Spleen (tissue), 3 donors: ENCODE data around the gene JCHAIN.

ENCODE experiments used
- POLR2A ChIP-seq, 3 donors: fragments of 450-650 bp; IDR thresholded peaks; one replicate each; pipeline ENCODE4 v1.5.1; 2017; ENCODE audit warnings: antibody characterized with exemption in 3 of 3, mild to moderate bottlenecking in 1 of 3
- POLR2AphosphoS5 ChIP-seq, 3 donors: sonication (generic); formaldehyde crosslinking; IDR thresholded peaks; one replicate each; pipeline ENCODE4 v1.5.1; 2017; ENCODE audit warnings: antibody characterized with exemption in 3 of 3

DNA sequence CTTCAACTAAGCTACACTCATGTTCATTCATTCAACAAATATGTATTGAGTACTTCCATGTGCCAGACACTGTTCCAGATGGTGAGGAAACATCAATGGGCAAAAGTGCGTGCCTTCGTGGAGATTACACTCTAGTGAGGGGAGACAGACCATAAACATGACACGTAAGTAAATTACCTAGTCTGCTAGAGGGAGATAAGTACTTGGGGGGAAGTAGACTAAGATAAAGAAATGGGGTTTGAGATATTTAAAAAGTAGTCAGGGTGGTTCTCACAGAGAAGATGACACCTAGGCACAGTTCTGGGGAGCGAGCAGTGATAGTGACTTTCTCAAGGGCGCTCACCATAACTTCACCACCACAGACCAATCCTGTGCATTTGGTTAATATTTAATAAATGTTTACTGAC lies 11.7 kb downstream of the JCHAIN start:
- TF ChIP-seq POLR2AphosphoS5 (IDR thresholded peaks at IDR 0.05) (no peak), POLR2A (IDR thresholded peaks at IDR 0.05) (no peak)
